Measurements from ENCODE around the gene PBXIP1. TPM values are rescaled to one million over a fixed set of nuclear protein-coding genes. Genes with fewer than 3 reads are reported as not detected.
"Not testable (repeated sequence)": the region's sequence is repeated elsewhere in the genome, so short reads cannot be mapped to it uniquely, and the experiment has no call there.

PBXIP1 gene
- total RNA-seq, 1 experiment from 2014 or later, result 26.5 TPM

DNA sequence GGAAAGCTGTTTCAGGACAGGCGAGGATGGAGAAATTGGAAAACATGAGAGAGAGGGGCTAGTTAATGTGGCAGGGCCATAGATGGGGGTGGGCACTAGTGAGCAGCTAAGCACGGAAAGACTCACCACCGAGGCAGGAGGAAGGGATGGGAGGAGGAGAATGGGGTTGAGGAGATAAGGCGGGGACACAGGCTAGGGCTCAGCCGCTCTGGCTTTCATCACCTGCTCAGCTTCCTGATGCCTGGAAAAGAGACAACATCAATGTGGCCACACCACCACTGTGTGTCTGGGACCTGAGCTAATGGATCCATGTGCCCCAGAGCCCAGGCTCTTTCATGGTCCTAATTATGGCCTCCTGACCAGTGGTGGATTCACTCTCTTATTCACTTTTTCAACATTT, 47.0 kb downstream of the PBXIP1 start:
- H3K27ac Mint-ChIP-seq, result no peak overlapping the region
- DNase-seq (ENCODE audit: low spot score) (no peak), ATAC-seq (no peak)
- TF ChIP-seq, protein P1, sequence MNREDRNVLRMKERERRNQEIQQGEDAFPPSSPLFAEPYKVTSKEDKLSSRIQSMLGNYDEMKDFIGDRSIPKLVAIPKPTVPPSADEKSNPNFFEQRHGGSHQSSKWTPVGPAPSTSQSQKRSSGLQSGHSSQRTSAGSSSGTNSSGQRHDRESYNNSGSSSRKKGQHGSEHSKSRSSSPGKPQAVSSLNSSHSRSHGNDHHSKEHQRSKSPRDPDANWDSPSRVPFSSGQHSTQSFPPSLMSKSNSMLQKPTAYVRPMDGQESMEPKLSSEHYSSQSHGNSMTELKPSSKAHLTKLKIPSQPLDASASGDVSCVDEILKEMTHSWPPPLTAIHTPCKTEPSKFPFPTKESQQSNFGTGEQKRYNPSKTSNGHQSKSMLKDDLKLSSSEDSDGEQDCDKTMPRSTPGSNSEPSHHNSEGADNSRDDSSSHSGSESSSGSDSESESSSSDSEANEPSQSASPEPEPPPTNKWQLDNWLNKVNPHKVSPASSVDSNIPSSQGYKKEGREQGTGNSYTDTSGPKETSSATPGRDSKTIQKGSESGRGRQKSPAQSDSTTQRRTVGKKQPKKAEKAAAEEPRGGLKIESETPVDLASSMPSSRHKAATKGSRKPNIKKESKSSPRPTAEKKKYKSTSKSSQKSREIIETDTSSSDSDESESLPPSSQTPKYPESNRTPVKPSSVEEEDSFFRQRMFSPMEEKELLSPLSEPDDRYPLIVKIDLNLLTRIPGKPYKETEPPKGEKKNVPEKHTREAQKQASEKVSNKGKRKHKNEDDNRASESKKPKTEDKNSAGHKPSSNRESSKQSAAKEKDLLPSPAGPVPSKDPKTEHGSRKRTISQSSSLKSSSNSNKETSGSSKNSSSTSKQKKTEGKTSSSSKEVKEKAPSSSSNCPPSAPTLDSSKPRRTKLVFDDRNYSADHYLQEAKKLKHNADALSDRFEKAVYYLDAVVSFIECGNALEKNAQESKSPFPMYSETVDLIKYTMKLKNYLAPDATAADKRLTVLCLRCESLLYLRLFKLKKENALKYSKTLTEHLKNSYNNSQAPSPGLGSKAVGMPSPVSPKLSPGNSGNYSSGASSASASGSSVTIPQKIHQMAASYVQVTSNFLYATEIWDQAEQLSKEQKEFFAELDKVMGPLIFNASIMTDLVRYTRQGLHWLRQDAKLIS (CRISPR knock-in tag; IDR thresholded peaks at IDR 0.05; ENCODE audit: borderline replicate concordance), result no peak
- H3K4me1 Mint-ChIP-seq, result 0 out of 2 replicates have a peak, but pooled peaks cover 3% of the 10 kb centered on the region
- POLR2A ChIA-PET, result no interaction called here
- peaks cover 35% of the 10 kb centered on the region for H3K9me3 Mint-ChIP-seq
- H3K4me3 Mint-ChIP-seq, result no peak overlapping the region
- H3K36me3 Mint-ChIP-seq, result peaks cover 19% of the 10 kb centered on the region
- CTCF ChIA-PET, result interaction anchor here (0.8 to 1.4 kb wide), 2 partner anchors 31 to 177 kb away, joined by 3 to 4 read pairs; no protein-coding TSS in a partner anchor
- H3K27me3 Mint-ChIP-seq (ENCODE audit: low read depth), result peaks cover 8% of the 10 kb centered on the region

DNA sequence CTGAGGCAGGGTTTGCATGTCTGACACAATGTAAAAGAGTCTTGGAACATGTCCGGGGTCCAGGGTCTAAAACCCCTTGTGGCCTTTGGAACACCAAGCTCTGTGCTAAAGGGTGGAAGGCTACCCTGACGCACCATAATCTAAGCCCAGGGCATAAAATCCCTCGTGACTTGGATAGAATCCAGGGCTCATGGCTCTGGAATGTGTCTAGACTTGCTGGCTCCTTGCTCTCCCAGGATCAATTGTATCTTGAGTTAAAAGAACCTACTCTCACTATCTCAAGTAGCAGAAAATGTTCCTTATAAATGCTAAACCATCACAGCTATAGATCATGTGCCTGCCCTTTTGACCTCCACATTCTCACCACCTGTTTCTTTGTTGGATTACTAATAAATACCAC, 47.8 kb downstream of the PBXIP1 start:
- H3K27ac Mint-ChIP-seq; H3K4me3 Mint-ChIP-seq; DNase-seq (ENCODE audit: low spot score); H3K4me1 Mint-ChIP-seq; ATAC-seq; H3K27me3 Mint-ChIP-seq (ENCODE audit: low read depth); POLR2A ChIA-PET: not testable (repeated sequence)
- Mint-ChIP-seq H3K9me3 (peaks cover 35% of the 10 kb centered on the region), H3K36me3 (peaks cover 19% of the 10 kb centered on the region)
- CTCF ChIA-PET, result interaction anchor here (0.8 to 1.4 kb wide), 2 partner anchors 30 to 178 kb away, joined by 3 to 4 read pairs; no protein-coding TSS in a partner anchor

DNA sequence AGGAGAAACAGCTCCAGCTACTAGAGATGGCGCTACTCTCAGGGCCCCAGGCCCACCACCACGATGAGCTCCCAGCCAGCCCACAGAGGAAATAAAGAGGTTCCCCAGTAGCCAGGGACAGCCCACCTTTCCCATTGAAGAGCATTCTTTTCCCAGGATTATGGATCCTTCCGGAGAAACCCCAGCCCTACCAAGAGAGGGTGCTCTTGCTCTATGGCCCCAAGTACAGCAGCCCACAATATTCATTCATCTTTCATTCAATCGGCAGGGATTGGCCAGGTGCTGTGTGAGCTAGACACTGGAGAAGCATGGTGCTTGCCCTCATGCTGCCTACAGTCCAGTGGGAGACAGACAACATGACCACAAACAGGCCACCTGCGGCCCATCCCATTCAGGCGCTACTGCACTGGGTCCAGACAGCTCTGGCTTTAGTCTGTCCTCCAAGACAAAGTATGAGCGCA, 49.2 kb downstream of the PBXIP1 start:
- H3K36me3 Mint-ChIP-seq, result peaks cover 19% of the 10 kb centered on the region
- H3K27ac Mint-ChIP-seq, result no peak overlapping the region
- no peak overlapping the region for H3K4me3 Mint-ChIP-seq
- H3K27me3 Mint-ChIP-seq (ENCODE audit: low read depth), result peaks cover 8% of the 10 kb centered on the region
- no peaks in the 10 kb centered on the region for H3K4me1 Mint-ChIP-seq
- ATAC-seq, result peak; percentile 81
- H3K9me3 Mint-ChIP-seq, result peaks cover 35% of the 10 kb centered on the region
- peak; percentile 15 for DNase-seq (ENCODE audit: low spot score)
- TF ChIP-seq NFYB (CRISPR knock-in tag; conservative IDR thresholded peaks at IDR 0.05; ENCODE audit: low read depth), result no peak
- TF ChIP-seq, protein P2, sequence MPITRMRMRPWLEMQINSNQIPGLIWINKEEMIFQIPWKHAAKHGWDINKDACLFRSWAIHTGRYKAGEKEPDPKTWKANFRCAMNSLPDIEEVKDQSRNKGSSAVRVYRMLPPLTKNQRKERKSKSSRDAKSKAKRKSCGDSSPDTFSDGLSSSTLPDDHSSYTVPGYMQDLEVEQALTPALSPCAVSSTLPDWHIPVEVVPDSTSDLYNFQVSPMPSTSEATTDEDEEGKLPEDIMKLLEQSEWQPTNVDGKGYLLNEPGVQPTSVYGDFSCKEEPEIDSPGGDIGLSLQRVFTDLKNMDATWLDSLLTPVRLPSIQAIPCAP (CRISPR knock-in tag; IDR thresholded peaks at IDR 0.05), result no peak
- TF ChIP-seq, protein P3, sequence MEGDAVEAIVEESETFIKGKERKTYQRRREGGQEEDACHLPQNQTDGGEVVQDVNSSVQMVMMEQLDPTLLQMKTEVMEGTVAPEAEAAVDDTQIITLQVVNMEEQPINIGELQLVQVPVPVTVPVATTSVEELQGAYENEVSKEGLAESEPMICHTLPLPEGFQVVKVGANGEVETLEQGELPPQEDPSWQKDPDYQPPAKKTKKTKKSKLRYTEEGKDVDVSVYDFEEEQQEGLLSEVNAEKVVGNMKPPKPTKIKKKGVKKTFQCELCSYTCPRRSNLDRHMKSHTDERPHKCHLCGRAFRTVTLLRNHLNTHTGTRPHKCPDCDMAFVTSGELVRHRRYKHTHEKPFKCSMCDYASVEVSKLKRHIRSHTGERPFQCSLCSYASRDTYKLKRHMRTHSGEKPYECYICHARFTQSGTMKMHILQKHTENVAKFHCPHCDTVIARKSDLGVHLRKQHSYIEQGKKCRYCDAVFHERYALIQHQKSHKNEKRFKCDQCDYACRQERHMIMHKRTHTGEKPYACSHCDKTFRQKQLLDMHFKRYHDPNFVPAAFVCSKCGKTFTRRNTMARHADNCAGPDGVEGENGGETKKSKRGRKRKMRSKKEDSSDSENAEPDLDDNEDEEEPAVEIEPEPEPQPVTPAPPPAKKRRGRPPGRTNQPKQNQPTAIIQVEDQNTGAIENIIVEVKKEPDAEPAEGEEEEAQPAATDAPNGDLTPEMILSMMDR (IDR thresholded peaks at IDR 0.05), result no peak
- TF ChIP-seq ZNF263 (CRISPR knock-in tag; IDR thresholded peaks at IDR 0.05; ENCODE audit: low read depth), result no peak
- TF ChIP-seq, protein P4, sequence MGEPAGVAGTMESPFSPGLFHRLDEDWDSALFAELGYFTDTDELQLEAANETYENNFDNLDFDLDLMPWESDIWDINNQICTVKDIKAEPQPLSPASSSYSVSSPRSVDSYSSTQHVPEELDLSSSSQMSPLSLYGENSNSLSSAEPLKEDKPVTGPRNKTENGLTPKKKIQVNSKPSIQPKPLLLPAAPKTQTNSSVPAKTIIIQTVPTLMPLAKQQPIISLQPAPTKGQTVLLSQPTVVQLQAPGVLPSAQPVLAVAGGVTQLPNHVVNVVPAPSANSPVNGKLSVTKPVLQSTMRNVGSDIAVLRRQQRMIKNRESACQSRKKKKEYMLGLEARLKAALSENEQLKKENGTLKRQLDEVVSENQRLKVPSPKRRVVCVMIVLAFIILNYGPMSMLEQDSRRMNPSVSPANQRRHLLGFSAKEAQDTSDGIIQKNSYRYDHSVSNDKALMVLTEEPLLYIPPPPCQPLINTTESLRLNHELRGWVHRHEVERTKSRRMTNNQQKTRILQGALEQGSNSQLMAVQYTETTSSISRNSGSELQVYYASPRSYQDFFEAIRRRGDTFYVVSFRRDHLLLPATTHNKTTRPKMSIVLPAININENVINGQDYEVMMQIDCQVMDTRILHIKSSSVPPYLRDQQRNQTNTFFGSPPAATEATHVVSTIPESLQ (CRISPR knock-in tag; IDR thresholded peaks at IDR 0.05), result no peak
- TF ChIP-seq ATF1 (CRISPR knock-in tag; IDR thresholded peaks at IDR 0.05), result no peak
- TF ChIP-seq, protein P5, sequence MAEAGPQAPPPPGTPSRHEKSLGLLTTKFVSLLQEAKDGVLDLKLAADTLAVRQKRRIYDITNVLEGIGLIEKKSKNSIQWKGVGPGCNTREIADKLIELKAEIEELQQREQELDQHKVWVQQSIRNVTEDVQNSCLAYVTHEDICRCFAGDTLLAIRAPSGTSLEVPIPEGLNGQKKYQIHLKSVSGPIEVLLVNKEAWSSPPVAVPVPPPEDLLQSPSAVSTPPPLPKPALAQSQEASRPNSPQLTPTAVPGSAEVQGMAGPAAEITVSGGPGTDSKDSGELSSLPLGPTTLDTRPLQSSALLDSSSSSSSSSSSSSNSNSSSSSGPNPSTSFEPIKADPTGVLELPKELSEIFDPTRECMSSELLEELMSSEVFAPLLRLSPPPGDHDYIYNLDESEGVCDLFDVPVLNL (CRISPR knock-in tag; IDR thresholded peaks at IDR 0.05; ENCODE audit: borderline replicate concordance, low read depth), result no peak
- TF ChIP-seq, protein P6, sequence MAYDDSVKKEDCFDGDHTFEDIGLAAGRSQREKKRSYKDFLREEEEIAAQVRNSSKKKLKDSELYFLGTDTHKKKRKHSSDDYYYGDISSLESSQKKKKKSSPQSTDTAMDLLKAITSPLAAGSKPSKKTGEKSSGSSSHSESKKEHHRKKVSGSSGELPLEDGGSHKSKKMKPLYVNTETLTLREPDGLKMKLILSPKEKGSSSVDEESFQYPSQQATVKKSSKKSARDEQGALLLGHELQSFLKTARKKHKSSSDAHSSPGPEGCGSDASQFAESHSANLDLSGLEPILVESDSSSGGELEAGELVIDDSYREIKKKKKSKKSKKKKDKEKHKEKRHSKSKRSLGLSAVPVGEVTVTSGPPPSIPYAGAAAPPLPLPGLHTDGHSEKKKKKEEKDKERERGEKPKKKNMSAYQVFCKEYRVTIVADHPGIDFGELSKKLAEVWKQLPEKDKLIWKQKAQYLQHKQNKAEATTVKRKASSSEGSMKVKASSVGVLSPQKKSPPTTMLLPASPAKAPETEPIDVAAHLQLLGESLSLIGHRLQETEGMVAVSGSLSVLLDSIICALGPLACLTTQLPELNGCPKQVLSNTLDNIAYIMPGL (CRISPR knock-in tag; IDR thresholded peaks at IDR 0.05), result no peak
- no peak for TF ChIP-seq FOXJ3 (CRISPR knock-in tag; IDR thresholded peaks at IDR 0.05; ENCODE audit: borderline replicate concordance)
- no peak for TF ChIP-seq GRHL2 (CRISPR knock-in tag; IDR thresholded peaks at IDR 0.05; ENCODE audit: insufficient replicate concordance, severe bottlenecking)
- ChIA-PET CTCF (interaction anchor here (0.5 to 2.4 kb wide), 16 partner anchors 15 to 347 kb away, joined by 3 to 14 read pairs (median 6); partner anchors contain the start of genes ADAM15 and PMVK), POLR2A (no interaction called here)

All from WTC11 (cell line).